SK-N-SH (cell line): Measurements from ENCODE around the gene PCED1A.

Source experiments
- FOXM1 ChIP-seq: IDR thresholded peaks from 2 replicates; pipeline ENCODE4 v1.4.0; 2012; ENCODE audit warnings: low read depth, mild to moderate bottlenecking
- JUND ChIP-seq: IDR thresholded peaks from 2 replicates; pipeline ENCODE4 v1.4.0; 2012
- POLR2AphosphoS5 ChIP-seq: IDR thresholded peaks from 2 replicates; pipeline ENCODE4 v1.6.1; 2012; ENCODE audit warnings: low read depth, low read length
- RFX5 ChIP-seq: IDR thresholded peaks from 2 replicates; pipeline ENCODE4 v1.6.1; 2012; ENCODE audit warnings: mild to moderate bottlenecking, improper control_type of control experiment, low read length
- RXRA ChIP-seq: IDR thresholded peaks from 2 replicates; pipeline ENCODE4 v1.4.0; 2012; ENCODE audit warnings: low read depth, mild to moderate bottlenecking, borderline replicate concordance
- TAF1 ChIP-seq: IDR thresholded peaks from 2 replicates; pipeline ENCODE4 v1.6.1; 2012; ENCODE audit warnings: low read depth, mild to moderate bottlenecking, low read length, moderate library complexity, borderline replicate concordance
- TF ChIP-seq, protein P1 (sequence below): fragments of 200-600 bp; sonication (generic); IDR thresholded peaks from 2 replicates; pipeline ENCODE4 v1.6.1; 2017; ENCODE audit warnings: antibody characterized with exemption, mild to moderate bottlenecking, moderate library complexity
- TF ChIP-seq, protein P2 (sequence below): IDR thresholded peaks from 2 replicates; pipeline ENCODE4 v1.4.0; 2012; ENCODE audit warnings: low read depth, borderline replicate concordance

DNA sequence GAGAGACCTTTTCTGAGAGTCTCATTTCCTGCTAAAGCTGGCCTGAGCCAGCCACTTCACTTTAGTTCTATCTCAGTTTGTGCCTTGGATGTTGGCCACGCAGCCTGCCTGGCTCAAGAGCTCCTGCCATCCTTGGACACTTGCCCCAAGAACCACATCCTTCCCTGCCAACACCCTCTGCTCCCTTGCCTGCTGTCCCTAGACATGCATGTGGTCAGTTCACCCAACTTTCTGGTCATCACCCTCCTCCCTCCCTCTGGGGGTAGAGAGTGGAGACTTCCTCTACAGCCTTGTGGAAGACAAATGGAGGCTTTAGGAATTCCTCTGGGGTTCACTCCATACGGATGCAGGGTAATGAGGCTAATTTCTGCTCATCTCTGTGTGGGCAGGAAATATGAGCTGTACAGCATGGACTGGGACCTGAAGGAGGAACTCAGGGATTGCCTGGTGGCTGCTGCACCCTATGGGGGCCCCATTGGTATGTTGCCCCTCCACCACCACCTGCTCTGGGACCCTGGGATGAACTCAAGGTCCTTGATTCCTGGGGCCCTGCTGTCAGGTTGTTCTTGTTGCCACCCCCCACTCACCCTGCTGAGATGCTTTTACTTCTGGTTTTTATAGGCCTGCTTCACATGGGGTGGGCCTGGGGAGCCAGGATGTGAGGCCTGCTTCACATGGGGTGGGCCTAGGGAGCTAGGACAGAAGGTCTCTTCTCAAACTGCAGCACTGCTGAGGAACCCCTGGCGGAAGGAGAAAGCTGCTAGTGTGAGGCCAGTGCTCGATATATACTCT, 19.1 kb upstream of the PCED1A start:
- TF ChIP-seq, protein P1, sequence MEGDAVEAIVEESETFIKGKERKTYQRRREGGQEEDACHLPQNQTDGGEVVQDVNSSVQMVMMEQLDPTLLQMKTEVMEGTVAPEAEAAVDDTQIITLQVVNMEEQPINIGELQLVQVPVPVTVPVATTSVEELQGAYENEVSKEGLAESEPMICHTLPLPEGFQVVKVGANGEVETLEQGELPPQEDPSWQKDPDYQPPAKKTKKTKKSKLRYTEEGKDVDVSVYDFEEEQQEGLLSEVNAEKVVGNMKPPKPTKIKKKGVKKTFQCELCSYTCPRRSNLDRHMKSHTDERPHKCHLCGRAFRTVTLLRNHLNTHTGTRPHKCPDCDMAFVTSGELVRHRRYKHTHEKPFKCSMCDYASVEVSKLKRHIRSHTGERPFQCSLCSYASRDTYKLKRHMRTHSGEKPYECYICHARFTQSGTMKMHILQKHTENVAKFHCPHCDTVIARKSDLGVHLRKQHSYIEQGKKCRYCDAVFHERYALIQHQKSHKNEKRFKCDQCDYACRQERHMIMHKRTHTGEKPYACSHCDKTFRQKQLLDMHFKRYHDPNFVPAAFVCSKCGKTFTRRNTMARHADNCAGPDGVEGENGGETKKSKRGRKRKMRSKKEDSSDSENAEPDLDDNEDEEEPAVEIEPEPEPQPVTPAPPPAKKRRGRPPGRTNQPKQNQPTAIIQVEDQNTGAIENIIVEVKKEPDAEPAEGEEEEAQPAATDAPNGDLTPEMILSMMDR, result no peak
- no peak for TF ChIP-seq JUND
- no peak for TF ChIP-seq FOXM1
- TF ChIP-seq, protein P2, sequence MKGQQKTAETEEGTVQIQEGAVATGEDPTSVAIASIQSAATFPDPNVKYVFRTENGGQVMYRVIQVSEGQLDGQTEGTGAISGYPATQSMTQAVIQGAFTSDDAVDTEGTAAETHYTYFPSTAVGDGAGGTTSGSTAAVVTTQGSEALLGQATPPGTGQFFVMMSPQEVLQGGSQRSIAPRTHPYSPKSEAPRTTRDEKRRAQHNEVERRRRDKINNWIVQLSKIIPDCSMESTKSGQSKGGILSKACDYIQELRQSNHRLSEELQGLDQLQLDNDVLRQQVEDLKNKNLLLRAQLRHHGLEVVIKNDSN, result no peak
- no peak for TF ChIP-seq POLR2AphosphoS5
- no peak for TF ChIP-seq RXRA
- no peak for TF ChIP-seq TAF1
- TF ChIP-seq RFX5, result no peak
